H1 (cell line): ENCODE results near the gene LMAN2. TPM values are rescaled to one million over a fixed set of nuclear protein-coding genes. Genes with fewer than 3 reads are reported as not detected.

Source experiments
- GTF2F1 ChIP-seq: IDR thresholded peaks from 2 replicates; pipeline ENCODE4 v1.6.1; 2012; ENCODE audit warnings: low read depth, low read length, improper control_type of control experiment, borderline replicate concordance
- JUN ChIP-seq: IDR thresholded peaks from 2 replicates; pipeline ENCODE4 v1.6.1; 2011; ENCODE audit warnings: low read depth, mild to moderate bottlenecking, improper control_type of control experiment, low read length
- RFX5 ChIP-seq: IDR thresholded peaks from 2 replicates; pipeline ENCODE4 v1.6.1; 2011; ENCODE audit warnings: low read depth, low read length, improper control_type of control experiment, borderline replicate concordance
- SP2 ChIP-seq: IDR thresholded peaks from 2 replicates; pipeline ENCODE4 v1.6.1; 2012; ENCODE audit warnings: mild to moderate bottlenecking, low read length, inconsistent platforms
- TAF7 ChIP-seq: optimal IDR thresholded peaks from 2 replicates; pipeline ENCODE3; 2011; ENCODE audit warnings: low read depth, mild to moderate bottlenecking, inconsistent platforms, low read length, moderate library complexity, borderline replicate concordance
- polyA plus RNA-seq, 7 experiments: library from polyadenylated mRNA; depleted of rRNA in 3 of 7; stranded (reverse) in 5 of 7; unstranded in 2 of 7; fragments of >200 nt in 5 of 7; fragments of 200-250 nt in 2 of 7; gene quantifications; 1 replicate in 5 of 7; 2 replicates in 1 of 7; 4 replicates in 1 of 7; pipeline versions ENCODE4 v1.2.1 to v1.2.3, GENCODE V29; 2011 to 2013; ENCODE audit warnings: missing spikeins in 2 of 7, mixed read lengths in 2 of 7
- total RNA-seq: library from RNA; stranded (reverse); fragmentation: NEBNext Ultra II Directional; extraction: Animal tissue kit (Norgen Biotek cat#: 25700); gene quantifications from 2 replicates; pipeline ENCODE4 v1.2.1, GENCODE V29; 2021

LMAN2 gene
- total and polyA plus RNA-seq, 2 of the 8 experiments (the other 6 are each of a cell fraction or from before 2014, with no cell fraction given): 116 to 225 TPM

DNA sequence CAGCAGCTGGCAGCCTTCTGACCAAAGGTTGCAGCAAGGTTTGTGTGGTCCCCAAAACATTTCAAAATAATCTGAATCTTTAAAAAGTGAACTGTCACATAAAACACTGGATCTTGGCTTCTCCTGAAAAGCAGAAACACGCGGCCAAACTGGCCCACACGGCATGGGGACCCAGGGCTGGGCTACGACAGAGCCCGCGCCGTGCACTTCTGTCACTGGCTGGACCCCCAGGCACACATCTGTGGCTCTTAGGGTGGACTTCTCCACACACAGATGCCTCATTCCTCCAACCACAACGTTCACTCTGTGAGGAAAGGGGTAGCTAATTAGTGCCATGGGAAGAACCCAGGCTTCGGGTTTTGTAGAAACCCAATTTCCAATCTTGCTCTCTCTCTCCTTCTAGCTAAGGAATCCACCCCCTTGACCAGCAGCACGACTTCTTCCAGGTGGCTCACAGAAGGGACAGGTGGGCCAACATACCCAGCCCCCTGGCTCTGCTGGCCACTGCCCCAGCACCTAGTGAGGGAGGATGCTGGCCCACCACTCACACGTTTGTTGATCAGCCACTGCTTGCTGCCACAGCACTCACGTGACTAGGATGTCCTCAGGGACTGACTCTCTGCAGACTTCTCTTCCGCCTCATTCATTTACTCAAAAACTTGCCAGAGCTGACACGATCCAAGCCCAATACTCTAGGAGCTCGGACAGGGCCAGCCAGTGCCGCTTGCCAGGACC is 17.9 kb downstream of the LMAN2 start (continued):
- TF ChIP-seq TAF7 (no peak), GTF2F1 (no peak), RFX5 (no peak), SP2 (no peak), JUN (no peak)
